Thyroid gland (tissue), 4 donors: ENCODE data around the gene MAGI3. TPM values are rescaled to one million over a fixed set of nuclear protein-coding genes. Genes with fewer than 3 reads are reported as not detected.

ENCODE experiments used
- DNase-seq, 2 donors: peaks; one replicate each; pipeline ENCODE4 v3.0.0-alpha.2; 2019
- H3K27ac ChIP-seq, 3 donors: fragments of 200-600 bp; sonication (generic); 1 replicate in 2 of 3; 2 replicates in 1 of 3; pipeline ENCODE4 v1.5.1; 2016 to 2019; ENCODE audit warnings: mild to moderate bottlenecking in 1 of 3, moderate library complexity in 1 of 3
- H3K27me3 ChIP-seq: fragments of 200-600 bp; sonication (generic); one replicate; pipeline ENCODE4 v1.5.1; 2019
- H3K36me3 ChIP-seq, 2 donors: fragments of 200-600 bp; sonication (generic); one replicate each; pipeline ENCODE4 v1.5.1; 2016 to 2019
- H3K4me1 ChIP-seq, 2 donors: fragments of 200-600 bp; sonication (generic); one replicate each; pipeline ENCODE4 v1.5.1; 2017 to 2019
- H3K4me3 ChIP-seq, 3 donors: fragments of 200-600 bp; sonication (generic); replicated peaks in 1 of 3; 1 replicate in 2 of 3; 2 replicates in 1 of 3; pipeline ENCODE4 v1.5.1; 2016; ENCODE audit warnings: mild to moderate bottlenecking in 1 of 3
- H3K9me3 ChIP-seq: fragments of 200-600 bp; sonication (generic); one replicate; pipeline ENCODE4 v1.5.1; 2017
- POLR2A ChIP-seq, 2 donors: fragments of 450-650 bp; IDR thresholded peaks; one replicate each; pipeline ENCODE4 v1.6.1; 2017; ENCODE audit warnings: antibody characterized with exemption in 2 of 2, mild to moderate bottlenecking in 2 of 2, moderate library complexity in 1 of 2
- WGBS, 2 donors: methylation state at CpG; one replicate each; pipeline ENCODE4 v1.1.5; 2017; 5-methylcytosine and 5-hydroxymethylcytosine counted together
- intact Hi-C: fragments of 100-400 bp; cut with DNase I; formaldehyde crosslinking; loops from one replicate; pipeline ENCODE4 v1.15.1; 2023
- small RNA-seq: library from RNA; depleted of rRNA; stranded (forward); fragments of <200 nt; gene quantifications from one replicate; pipeline ENCODE3, GENCODE V24; 2016
- total RNA-seq, 4 donors: library from RNA; depleted of rRNA; stranded (reverse); fragments of >200 nt; gene quantifications; one replicate each; pipeline ENCODE4 v1.2.3, GENCODE V29; 2016
- TF ChIP-seq, protein P1 (sequence below), 6 experiments: fragments of 200-600 bp in 3 of 6; fragments of 450-650 bp in 3 of 6; sonication (generic) in 3 of 6; IDR thresholded peaks; one replicate each; pipeline ENCODE4 v1.5.1; 2016 to 2019; ENCODE audit warnings: antibody characterized with exemption in 6 of 6, mild to moderate bottlenecking in 2 of 6, inconsistent platforms in 1 of 6, moderate library complexity in 1 of 6

The MAGI3 gene
- total RNA-seq, 4 donors from 2014 or later, result 52.9 to 91.0 (median 61.9) TPM

- Histone ChIP-seq H3K4me1 (no peaks in the 10 kb centered on the region), H3K27me3 (no peaks in the 10 kb centered on the region), H3K36me3 (peaks cover 0 to 2% of the 10 kb centered on the region in 2 donors), H3K4me3 (no peak overlapping the region), H3K9me3 (no peaks in the 10 kb centered on the region), H3K27ac (no peak overlapping the region)
- no peak for DNase-seq
- intact Hi-C loops, result no loop called here
- TF ChIP-seq, protein P1, sequence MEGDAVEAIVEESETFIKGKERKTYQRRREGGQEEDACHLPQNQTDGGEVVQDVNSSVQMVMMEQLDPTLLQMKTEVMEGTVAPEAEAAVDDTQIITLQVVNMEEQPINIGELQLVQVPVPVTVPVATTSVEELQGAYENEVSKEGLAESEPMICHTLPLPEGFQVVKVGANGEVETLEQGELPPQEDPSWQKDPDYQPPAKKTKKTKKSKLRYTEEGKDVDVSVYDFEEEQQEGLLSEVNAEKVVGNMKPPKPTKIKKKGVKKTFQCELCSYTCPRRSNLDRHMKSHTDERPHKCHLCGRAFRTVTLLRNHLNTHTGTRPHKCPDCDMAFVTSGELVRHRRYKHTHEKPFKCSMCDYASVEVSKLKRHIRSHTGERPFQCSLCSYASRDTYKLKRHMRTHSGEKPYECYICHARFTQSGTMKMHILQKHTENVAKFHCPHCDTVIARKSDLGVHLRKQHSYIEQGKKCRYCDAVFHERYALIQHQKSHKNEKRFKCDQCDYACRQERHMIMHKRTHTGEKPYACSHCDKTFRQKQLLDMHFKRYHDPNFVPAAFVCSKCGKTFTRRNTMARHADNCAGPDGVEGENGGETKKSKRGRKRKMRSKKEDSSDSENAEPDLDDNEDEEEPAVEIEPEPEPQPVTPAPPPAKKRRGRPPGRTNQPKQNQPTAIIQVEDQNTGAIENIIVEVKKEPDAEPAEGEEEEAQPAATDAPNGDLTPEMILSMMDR (IDR thresholded peaks at IDR 0.05), result no peak
- no peak for TF ChIP-seq POLR2A (IDR thresholded peaks at IDR 0.05)
- WGBS, 2 donors, result 93 to 96% methylated on average over 5 of the region's 5 CpGs
These were observed 342.5 kb downstream of the MAGI3 start for GRCh38 chr1:113732802-113733201.

DNA sequence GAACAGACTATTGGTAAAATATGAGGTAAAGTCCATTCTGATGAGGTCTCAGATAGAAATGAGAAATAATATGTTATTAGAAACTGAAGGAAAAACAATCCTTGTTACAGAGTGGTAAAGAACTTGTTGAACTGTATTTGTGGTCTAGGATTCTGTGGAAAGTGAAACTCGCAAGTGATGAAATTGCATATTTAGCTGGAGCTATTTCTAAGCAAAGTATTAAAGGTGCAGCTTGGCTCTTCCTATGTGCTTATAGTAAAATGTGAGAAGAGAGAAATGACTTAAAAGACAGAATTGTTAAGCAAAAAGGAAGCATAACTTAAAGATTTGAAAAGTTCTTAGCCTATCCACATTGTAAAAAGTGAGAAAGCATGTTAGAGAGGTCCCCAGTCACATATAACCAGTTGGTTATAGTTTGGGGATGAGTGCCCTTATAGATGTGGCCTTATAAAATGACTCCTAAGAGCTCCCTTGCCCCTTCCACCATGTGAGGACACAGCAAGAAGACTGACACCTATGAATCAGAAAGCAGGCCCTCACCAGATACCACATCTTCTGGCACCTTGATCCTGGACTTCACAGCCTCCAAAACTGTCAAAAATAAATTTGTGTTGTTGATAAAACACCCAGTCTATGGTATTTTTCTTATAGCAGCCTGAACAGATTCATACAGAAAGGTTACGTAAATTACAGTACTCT, 344.2 kb downstream of the MAGI3 start:
- intact Hi-C loops, result no loop called here
- 93 to 95% methylated on average over 2 of the region's 2 CpGs for WGBS, 2 donors
- Histone ChIP-seq H3K27ac (no peak overlapping the region), H3K36me3 (peaks cover 0 to 2% of the 10 kb centered on the region in 2 donors), H3K4me1 (no peaks in the 10 kb centered on the region), H3K4me3 (no peak overlapping the region), H3K9me3 (no peaks in the 10 kb centered on the region), H3K27me3 (no peaks in the 10 kb centered on the region)
- TF ChIP-seq, protein P1 (IDR thresholded peaks at IDR 0.05), result no peak
- no peak for TF ChIP-seq POLR2A (IDR thresholded peaks at IDR 0.05)
- DNase-seq, result no peak

Small RNAs within 50 kb of the gene (small RNA-seq; reads per million reads assigned to genes)
- gene MTND5P20, result not detected
